RPMI7951 (cell line): ENCODE results near the gene PHRF1. TPM values are rescaled to one million over a fixed set of nuclear protein-coding genes. Genes with fewer than 3 reads are reported as not detected.
A peak's percentile ranks its signal among the peaks of the same experiment; 100 is the strongest.
"Not testable (repeated sequence)": the region's sequence is repeated elsewhere in the genome, so short reads cannot be mapped to it uniquely, and the experiment has no call there.

ENCODE experiments used
- DNase-seq: peaks from one replicate; pipeline ENCODE4 v3.0.0-alpha.2; 2012; ENCODE audit warnings: low read depth
- total RNA-seq: library from RNA; depleted of rRNA; stranded (reverse); fragments of >200 nt; shearing (Covaris generic); gene quantifications from 2 replicates; pipeline ENCODE4 v1.2.3, GENCODE V29; 2014

PHRF1 gene
- total RNA-seq, 1 experiment from 2014 or later, result 14.8 TPM

GRCh38 chr11:635945-636510 lies 59.8 kb downstream of the PHRF1 start:
- DNase-seq, result no peak

- no peak for DNase-seq
Measured at GRCh38 chr11:636511-637332, 60.5 kb downstream of the PHRF1 start, which contains the start of gene DRD4. Gene DRD4, plus strand, starts transcription at chr11:637269. Its CDS starts 36 bp downstream, at chr11:637305.

- no peak for DNase-seq
Measured at GRCh38 chr11:637333-637592, 61.0 kb downstream of the PHRF1 start.

DNA sequence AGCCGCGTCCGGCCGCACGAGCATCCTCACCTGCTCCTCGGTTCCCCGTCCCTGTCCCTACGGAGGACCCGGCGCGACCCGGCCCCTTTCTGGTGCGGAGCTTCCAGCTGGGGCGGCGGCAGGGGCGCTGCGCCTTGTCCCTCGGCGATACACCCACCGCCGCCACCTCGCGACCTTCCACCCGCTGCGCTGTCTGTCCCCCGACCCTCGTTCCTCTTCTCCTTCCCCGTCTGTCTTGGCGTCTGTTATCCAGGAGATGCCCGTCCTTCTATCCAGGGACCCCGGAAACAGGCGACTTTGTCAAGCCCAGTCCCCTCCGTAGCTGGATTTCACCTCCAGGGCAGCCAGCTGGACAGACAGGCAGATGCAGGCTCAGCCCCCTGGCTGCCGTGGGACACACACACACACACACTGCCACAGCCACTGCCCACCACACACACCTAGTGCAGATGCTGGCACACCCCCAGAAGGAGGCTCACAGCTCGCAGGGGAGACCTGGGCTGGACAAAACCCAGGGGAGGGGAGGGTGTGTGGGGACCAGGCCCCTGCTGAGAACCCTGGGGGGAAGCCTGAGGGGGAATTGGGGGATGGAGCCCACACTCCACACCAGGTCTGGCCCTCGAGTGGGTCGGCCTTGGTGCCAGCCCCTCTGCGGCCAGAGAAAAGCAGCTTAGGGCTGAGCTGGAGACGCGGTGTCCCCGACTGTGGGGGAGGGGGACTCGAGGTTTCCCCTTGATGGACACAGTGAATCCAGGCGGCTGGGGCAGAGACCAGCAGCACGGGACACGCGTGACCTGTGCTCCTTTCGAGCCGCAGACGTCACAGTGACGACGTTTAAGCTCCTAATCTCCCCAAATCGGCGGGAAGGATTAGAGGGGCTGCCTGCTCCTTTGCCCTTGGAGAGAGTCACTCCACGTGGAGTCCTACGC lies 61.6 kb downstream of the PHRF1 start:
- no peak for DNase-seq

DNA sequence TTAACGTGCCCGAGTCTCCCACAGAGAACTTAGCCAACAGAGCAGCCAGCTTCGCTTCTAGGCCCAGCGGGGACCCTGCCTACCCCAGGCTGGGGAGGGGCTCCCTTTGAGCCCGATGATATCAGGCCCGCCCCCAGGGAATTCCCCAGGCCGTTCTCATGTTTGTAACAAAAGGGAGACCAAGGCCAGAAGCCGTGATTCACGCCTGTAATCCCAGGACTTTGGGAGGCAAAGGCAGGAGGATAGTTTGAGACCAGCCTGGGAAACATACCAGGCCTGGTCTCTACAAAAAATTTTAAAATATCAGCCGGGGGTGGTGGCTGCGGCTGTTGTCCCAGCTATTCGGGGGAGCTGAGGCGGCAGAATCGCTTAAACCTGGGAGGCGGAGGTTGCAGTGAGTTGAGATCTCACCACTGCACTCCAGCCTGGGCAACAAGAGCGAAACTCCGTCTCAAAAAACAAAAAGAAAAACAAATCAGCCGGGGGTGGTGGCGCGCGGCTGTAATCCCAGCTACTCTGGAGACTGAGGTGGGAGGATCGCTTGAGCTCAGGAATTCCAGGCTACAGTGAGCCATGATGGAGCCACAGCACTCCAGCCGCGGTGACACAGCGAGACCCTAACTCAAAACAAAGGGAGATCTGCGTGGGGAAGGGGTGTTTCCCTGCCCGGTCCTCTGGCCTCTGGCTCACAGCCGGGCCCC lies 62.5 kb downstream of the PHRF1 start:
- DNase-seq, result no peak

GRCh38 chr11:639332-639955 lies 63.2 kb downstream of the PHRF1 start:
- no peak for DNase-seq

DNA sequence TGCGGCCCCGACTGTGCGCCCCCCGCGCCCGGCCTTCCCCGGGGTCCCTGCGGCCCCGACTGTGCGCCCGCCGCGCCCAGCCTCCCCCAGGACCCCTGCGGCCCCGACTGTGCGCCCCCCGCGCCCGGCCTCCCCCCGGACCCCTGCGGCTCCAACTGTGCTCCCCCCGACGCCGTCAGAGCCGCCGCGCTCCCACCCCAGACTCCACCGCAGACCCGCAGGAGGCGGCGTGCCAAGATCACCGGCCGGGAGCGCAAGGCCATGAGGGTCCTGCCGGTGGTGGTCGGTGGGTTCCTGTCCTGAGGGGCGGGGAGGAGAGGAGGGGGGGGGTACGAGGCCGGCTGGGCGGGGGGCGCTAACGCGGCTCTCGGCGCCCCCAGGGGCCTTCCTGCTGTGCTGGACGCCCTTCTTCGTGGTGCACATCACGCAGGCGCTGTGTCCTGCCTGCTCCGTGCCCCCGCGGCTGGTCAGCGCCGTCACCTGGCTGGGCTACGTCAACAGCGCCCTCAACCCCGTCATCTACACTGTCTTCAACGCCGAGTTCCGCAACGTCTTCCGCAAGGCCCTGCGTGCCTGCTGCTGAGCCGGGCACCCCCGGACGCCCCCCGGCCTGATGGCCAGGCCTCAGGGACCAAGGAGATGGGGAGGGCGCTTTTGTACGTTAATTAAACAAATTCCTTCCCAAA lies 63.9 kb downstream of the PHRF1 start:
- no peak for DNase-seq

- no peak for DNase-seq
Measured at GRCh38 chr11:641806-642370, 65.6 kb downstream of the PHRF1 start.

DNA sequence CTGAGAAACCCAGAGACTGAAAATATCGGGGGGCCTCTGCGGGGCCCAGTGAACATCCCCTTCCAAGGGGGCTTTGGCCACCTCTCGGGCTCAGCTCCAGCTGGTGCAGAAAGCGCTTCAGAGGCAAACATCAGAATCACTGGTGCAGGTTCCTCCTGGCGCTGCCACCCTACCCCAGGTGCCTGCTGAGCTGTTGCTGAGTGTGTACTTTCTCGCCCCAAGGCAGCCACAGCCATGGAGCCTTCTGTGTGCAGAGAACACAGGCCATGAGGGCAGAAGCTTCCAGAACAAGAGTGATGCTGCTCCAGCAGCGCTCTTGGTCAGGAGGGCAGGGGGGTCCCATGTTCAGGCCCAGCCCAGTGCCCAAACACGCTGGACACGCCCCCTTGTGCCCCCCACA lies 67.1 kb downstream of the PHRF1 start:
- DNase-seq, result no peak

- no peak for DNase-seq
Measured at GRCh38 chr11:643849-644738, 67.8 kb downstream of the PHRF1 start.

- no peak for DNase-seq
Measured at GRCh38 chr11:645536-645935, 69.3 kb downstream of the PHRF1 start.

- no peak for DNase-seq
Measured at GRCh38 chr11:646214-646613, 69.9 kb downstream of the PHRF1 start.

DNA sequence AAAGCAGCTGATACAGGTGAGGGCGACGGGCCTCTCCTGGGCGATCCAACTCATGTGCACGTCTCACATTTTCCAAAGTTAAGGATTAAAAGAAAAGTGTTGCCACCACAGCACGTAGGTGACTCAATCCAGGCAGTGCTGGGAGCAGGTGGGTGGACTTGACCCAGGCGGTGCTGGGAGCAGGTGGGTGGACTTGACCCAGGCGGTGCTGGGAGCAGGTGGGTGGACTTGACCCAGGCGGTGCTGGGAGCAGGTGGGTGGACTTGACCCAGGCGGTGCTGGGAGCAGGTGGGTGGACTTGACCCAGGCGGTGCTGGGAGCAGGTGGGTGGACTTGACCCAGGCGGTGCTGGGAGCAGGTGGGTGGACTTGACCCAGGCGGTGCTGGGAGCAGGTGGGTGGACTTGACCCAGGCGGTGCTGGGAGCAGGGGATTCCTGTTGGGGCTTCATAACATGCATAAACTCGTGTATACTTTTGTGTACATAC lies 71.4 kb downstream of the PHRF1 start:
- DNase-seq, result not testable (repeated sequence)

DNA sequence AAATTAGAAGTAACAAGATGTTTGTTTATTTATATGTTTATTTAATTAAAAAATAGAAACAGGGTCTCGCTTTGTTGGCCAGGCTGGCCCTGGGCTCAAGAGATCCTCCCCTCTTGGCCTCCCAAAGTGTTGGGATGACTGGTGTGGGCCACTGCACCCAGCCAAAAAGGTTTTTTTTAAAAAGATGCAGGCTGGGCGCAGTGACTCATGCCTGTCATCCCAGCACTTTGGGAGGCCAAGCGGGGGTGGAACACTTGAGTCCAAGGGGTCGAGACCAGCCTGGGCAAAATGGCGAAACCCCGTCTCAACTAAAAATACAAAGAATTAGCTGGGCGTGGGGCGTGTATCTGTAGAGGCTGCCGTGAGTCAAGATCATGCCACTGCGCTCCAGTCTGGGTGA lies 74.2 kb downstream of the PHRF1 start:
- DNase-seq, result peak; percentile 6

DNA sequence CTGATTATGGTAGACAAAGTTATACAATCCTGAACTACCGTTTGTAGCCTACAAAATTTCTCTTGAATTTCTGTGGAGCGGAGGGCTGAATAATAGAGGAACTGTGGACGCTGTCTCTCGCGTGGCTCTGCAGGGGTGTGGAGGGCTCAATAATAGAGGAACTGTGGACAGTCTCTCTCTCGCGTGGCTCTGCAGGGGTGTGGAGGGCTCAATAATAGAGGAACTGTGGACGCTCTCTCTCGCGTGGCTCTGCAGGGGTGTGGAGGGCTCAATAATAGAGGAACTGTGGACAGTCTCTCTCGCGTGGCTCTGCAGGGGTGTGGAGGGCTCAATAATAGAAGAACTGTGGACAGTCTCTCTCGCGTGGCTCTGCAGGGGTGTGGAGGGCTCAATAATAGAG lies 76.9 kb downstream of the PHRF1 start:
- DNase-seq, result not testable (repeated sequence)

GRCh38 chr11:653837-654236 lies 77.6 kb downstream of the PHRF1 start:
- no peak for DNase-seq

DNA sequence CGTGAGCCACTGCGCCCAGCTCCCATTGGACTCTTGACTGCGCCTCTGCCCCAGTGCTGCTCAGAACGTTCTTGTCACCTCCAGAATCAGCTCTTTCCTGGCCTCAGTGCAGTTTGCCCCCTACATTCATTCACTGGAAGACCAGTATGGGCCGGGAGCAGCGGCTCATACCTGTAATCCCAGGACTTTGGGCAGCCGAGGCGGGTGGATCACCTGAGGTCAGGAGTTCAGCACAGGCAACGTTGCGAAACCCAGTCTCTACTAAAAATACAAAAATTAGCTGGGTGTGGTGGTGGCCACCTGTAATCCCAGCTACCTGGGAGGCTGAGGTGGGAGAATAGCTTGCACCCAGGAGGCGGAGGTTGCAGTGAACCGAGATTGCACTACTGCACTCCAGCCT lies 78.2 kb downstream of the PHRF1 start:
- DNase-seq, result not testable (repeated sequence)

GRCh38 chr11:655036-655726 lies 78.9 kb downstream of the PHRF1 start:
- DNase-seq, result no peak

GRCh38 chr11:656426-656825 lies 80.2 kb downstream of the PHRF1 start:
- DNase-seq, result no peak
